ENCODE data around the gene PRKG2. TPM values are rescaled to one million over a fixed set of nuclear protein-coding genes. Genes with fewer than 3 reads are reported as not detected.

PRKG2 gene
- total RNA-seq, 1 donor: 0.72 TPM

DNA sequence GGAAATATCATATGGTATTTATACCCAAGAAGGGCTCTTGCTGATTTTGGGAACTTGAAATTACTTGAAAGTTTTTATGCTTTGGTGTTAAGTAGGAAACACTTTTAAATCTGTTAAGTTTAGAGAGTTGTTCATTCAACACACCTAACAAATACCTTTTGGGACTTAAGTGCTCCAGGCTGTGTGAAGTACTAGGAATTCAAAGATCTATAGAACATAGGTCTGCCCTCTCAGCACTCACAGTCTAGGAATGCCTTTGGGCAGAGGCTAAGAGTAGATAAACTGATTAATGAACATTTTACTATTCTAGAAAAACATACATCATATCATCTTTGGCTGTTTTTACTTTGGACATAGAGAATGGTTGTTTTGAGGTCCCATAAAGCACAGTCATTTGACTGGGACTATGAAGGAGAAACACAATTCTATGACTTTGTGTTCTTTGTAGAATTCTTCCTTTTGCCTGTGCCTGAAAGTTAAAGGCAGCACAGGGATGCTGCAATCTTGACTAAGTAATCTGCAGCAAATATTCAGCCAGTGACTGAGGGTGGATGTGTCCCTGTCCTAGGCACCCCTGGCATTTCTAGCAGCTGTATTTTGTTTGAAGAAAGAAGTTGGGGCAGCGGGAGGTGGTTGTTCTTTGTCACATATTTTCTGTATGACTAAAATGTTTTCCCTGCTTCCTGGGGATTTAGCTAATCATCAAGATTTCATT lies 176.2 kb downstream of the PRKG2 start:
- H3K9me3 ChIP-seq (ENCODE audit: low read depth, low read length): no peaks in the 10 kb centered on the region
- H3K27me3 ChIP-seq (ENCODE audit: insufficient read depth, low read length): peaks cover 39% of the 10 kb centered on the region
- no peaks in the 10 kb centered on the region for H4K20me1 ChIP-seq (ENCODE audit: insufficient read depth, low read length)
- H3K4me2 ChIP-seq (ENCODE audit: insufficient read depth, low read length): no peak overlapping the region
- no peak for DNase-seq (ENCODE audit: insufficient read length, low spot score, missing footprints)
- no peaks in the 10 kb centered on the region for H3K79me2 ChIP-seq (ENCODE audit: insufficient read depth, low read length)
- TF ChIP-seq, protein P1, sequence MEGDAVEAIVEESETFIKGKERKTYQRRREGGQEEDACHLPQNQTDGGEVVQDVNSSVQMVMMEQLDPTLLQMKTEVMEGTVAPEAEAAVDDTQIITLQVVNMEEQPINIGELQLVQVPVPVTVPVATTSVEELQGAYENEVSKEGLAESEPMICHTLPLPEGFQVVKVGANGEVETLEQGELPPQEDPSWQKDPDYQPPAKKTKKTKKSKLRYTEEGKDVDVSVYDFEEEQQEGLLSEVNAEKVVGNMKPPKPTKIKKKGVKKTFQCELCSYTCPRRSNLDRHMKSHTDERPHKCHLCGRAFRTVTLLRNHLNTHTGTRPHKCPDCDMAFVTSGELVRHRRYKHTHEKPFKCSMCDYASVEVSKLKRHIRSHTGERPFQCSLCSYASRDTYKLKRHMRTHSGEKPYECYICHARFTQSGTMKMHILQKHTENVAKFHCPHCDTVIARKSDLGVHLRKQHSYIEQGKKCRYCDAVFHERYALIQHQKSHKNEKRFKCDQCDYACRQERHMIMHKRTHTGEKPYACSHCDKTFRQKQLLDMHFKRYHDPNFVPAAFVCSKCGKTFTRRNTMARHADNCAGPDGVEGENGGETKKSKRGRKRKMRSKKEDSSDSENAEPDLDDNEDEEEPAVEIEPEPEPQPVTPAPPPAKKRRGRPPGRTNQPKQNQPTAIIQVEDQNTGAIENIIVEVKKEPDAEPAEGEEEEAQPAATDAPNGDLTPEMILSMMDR (IDR thresholded peaks at IDR 0.05; ENCODE audit: extremely low read depth, low read depth, low read length): no peak
- H3K36me3 ChIP-seq (ENCODE audit: insufficient read depth, low read length): no peaks in the 10 kb centered on the region
- no peak overlapping the region for H3K27ac ChIP-seq (ENCODE audit: low read depth, low read length)
- no peak overlapping the region for H2AFZ ChIP-seq (ENCODE audit: low read length)
- no peaks in the 10 kb centered on the region for H3K4me1 ChIP-seq (ENCODE audit: insufficient read depth, low read length)
- no peak overlapping the region for H3K4me3 ChIP-seq (ENCODE audit: insufficient read depth, low read length)

Other genes starting within 250 kb of the PRKG2 start
- gene BMP3, start 184.5 kb downstream of the PRKG2 start, total RNA-seq: not detected in 2 replicates